DMS114 treated with DMSO at 0.1 percent for 48 hours (cell line): ENCODE measurements around the gene GMCL2.

Source experiments
- DNase-seq: peaks from one replicate; lab custom pipeline; 2025; ENCODE audit not compliant: unreplicated experiment; lab: John Stamatoyannopoulos, UW

The GMCL2 gene

DNA sequence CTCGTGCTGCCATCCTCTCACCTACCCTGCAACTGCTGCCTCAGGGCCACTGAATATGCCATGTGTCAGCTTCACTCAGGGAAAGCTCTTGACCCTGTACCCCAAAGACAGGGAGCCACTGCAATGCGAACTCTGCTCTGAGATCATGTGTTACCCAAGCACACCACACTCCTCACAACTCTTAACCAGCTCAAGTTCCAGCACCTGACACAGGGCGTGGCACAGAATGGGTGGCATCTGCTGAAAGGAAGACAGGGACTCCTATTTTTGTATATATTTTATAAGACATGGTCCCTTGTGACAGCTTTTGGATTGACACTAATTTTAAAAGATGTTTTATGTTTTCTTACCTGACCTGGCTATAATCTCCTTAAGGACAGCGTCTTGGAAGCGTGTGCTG, 34.7 kb upstream of the GMCL2 start:
- no peak for DNase-seq

DNA sequence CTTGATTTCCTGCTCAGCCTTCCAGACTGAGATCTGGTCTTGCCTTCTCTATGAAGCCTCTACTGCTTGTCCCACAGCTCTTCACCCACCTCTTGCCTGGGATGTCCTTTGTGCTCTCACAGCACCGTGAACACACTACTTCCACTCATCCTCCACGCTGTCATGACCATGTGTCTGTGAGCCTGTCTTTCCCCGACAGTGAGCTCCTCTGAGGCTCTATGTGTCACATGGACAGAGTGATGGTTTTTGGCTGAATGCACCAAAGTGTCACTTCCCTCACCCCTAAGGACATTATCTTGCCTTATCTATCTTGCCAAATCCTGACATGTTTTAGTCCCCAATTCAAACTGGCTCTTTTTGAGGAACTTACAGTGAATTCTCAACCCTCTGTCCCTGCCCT, 34.1 kb upstream of the GMCL2 start:
- no peak for DNase-seq

DNA sequence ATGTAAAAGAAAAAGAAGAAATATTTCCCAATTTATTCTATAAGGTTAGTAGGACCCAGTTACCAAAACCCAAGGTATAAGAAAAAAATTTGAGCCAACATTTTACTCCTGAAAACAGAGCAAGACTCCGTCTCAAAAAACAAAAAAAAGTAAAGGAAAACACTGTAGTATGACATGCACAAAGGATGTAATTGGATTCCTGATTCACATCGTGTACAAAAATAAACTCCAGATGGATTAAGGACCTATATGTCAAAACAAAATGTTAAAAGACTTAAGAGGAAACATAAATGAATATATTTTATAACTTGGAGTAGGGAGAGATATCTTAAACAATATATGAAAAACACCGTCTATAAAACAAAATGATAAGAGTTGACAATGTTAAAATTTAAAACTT, 31.7 kb upstream of the GMCL2 start:
- DNase-seq: no peak

DNA sequence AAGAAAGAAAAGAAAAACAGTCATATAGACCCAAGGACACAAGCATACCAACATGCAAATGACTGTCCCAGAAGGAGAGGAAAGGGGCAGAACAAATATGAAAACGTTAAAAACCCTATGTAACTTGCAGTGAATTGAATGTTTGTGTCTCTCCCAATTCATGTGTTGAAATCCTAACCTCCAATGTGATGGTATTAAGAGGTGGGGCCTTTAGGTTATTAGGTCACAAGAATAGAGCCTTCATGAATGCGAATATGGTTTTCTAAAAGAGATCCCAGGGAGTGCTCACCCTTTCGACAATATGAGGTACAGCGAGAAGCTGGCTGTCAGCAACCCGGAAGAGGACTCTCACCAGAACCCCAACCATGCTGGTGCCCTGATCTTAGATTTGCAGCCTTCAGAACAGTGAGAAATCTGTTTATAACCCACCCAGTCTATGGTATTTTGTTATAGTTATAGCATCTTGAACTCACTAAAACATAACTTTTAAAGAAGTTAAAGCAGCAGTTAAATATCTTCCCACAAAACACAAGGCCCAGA, 31.1 kb upstream of the GMCL2 start:
- DNase-seq: no peak

DNA sequence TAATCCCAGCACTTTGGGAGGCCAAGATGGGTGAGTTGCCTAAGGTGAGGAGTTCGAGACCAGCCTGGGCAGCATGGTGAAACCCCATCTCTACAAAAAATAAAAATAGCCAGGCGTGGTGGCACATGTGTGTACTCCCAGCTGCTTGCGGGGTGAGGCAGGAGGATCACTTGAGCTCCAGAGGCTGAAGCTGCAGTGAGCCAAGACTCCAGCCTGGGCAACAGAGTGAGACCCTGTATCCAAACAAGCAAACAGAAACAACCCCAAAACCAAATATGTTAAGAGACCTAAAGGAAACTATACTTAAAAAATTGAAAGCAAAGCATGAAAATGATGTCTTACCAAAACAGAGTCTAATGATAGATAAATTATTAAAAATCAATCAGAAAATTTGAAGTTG, 29.6 kb upstream of the GMCL2 start:
- no peak for DNase-seq

DNA sequence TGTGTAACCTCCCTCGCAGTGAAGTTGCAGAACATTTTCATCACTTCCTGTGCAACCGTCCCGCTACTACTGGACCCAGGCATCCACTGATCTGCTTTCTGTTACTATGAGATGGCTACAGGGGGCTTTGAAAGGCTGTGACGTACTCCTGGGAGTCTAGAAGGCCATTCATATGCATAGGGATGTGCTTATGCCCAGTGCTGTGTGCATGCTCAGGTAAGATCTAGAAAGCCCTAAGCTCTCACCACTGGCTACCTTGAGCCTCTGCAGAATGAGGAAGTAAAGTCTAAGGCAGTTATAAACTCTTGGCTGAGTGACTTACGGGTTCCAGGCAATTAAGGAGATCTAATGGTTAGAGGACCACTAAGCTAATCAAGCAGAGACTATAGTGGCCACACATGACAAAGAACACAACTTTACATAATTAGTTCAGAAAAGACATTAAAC, 28.9 kb upstream of the GMCL2 start:
- no peak for DNase-seq

DNA sequence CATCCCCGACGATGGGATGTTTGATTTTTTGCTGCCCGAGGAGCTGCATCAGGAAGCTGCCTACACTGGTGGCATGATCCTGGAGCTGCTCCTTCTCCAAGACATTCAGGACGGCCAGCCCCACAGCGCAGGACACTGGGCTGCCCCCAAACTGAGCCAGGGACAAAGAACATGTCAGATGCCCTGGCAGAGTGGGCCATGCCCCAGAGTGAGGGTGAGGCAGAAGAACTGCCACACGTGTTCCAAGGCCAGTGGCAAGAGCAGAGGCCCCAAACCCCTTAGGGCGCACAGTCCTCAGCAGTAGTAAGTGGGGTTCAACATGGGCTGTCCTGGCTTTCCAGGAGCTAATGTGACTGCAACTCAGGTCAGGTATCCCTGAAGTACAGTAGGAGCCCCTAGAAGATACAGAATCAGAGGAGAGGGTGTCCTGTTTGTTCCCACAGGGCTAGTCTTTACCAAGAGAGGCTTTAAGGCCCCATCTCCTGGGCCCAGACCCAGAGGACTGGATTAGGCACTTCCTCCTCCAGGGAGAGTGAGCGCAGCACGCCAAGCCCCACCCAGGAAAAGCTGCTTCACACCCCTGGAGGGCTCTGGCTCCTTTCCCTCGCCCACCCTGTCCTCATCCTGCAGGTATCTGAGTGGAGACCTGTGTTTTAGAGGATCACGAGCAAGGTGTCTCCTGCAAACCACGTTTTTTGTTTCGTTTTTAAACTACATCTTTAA, 28.3 kb upstream of the GMCL2 start:
- no peak for DNase-seq

DNA sequence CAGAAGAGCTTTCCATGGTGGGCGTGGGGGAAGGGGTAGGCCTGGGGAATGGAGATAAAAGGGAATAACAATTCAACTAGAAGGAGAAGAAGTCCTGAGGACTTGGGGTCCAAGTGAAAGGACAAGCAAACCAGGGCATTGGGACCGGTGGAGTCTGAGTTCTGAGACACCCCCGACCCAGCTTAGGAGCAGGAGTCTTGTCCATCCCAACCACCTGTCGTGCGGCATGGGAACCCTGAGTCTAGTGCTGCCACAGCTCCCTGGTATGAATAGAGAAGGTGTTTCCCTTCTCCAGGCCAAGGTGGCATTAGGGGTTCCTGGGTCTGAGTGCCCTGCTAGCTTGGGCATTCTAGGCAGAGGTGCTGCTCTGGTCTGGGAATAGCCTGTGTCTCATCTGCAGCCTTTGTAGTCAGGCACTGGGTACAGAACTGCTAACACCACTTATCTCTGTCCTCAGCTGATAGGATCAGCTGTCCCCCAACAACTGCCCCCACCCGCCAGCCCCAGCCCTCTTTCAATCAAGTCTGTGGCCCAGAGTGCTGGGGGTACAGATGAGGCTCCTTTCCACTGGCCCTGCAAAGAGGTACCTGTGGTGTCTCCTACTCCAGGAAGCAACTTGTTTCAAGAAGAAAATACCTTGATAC, 27.1 kb upstream of the GMCL2 start:
- DNase-seq: no peak

DNA sequence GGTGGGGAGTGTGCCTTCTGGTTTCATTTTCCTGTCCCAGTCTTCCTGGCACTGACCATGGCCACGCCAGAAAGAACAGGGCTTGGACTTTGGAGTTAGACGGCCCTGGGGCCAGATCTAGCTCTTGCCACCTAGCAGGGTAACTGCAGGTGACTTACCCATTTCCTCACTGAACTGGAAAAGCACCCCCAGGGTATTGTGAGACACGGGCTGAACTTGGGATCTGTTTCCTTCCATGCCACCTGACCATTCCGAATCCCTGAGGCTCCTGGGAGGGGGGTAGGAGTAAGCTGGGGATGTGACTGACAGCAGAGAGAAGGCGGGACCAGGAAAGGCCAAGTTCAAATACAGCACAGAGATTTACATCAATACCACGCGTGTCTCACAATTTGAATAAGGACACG, 26.6 kb upstream of the GMCL2 start:
- no peak for DNase-seq

DNA sequence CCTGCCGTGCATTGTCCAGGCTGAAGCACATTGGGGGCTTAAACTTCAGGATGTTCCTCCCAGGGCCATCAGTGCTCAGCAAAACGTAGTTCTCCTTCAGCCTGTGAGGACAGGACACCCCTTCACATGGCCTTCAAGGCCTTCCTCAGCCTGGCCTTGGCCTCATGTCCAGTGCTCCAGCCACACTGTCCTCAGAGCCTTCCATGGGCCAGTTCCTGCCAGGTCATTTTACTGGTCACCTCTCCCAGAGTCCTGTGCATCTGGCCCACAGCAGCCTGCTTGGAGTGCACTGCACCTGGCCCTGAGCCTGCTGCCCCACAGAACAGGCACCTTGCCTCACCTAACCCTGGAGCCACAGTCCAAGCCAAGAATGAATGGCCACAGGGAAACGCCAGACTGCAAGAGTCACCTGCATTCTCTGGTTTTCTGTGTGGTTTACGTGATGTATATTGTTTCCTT, 25.9 kb upstream of the GMCL2 start:
- no peak for DNase-seq

DNA sequence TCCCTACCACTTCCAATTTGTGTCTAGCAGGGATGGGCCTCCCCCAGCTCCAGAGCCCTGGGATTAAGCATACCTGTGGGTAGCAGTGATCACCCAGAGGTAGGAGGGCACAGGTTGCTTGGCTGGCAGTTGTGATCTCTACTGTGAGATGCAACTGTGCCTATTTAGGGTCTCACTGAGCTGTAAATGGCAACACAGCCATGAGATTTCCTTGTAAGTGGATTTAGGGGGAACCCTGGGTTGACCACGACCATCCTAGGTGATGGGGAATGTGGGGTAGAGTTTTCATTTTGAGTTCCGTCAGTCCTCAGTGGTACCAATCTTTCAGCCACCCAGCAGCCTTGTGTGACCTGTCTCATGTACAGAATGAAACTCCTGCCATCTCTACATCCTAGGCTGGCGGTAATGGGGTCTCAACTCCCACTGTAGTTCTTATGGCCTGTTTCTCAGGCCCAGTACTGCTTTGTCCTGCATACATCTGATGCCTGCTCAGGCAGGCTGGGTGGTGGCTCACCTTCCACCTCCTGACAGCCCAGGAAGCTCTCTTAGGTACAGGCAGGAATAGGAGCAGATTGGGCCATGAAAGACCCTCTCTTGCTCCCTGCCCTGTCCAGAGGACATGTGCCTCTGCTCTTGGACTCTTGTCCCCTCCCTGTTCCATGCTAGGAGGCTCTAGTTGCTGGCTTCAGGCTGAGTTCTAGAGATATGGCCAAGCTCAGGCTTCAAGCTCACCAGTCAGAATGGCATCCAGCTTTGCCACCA, 25.3 kb upstream of the GMCL2 start:
- DNase-seq: no peak

DNA sequence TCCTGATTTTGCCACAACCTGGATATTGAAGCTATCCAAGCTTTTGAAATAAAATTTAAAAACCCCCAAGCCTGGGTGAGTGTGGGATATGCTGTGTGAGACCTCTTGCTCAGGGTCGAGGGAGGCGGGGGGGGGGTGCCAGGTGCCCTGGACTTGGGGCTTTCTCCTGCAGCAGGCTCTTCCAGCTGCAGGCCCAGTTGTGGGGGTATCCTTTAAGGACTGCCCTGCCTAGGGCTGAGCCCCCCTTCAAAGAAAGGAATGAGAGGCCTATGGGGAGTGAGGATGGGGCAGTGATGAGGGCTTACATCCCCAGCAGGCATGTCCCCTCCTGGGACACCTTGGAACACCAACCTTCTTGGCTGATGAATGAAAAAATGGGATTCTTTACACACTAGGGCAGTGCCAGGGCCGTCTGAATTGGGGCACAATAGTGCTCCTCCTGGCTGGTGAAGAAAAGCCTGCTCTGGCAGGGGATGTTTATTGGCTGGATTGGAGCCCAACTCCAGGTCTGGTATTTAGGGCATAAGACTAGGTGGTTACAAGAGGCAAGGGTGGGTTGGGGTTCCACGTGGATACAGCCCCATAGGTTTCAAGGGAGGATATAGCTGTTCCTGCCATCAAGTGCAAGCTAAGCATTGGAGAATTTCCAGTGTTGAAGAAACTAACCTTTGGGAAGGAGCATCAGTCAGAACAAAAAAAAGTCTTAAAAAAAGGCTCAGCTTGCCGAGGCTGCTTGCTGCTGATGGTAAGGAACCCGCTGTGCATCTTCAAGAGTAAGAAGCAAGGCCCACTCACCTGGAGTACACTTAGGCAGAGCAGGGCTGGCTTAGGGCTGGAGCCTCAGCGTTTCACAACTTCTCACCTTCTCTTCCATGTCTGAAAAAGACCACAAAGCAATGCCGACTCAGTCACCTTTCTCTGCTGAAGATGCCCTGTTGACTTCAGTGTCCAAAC, 24.2 kb upstream of the GMCL2 start:
- DNase-seq: no peak

DNA sequence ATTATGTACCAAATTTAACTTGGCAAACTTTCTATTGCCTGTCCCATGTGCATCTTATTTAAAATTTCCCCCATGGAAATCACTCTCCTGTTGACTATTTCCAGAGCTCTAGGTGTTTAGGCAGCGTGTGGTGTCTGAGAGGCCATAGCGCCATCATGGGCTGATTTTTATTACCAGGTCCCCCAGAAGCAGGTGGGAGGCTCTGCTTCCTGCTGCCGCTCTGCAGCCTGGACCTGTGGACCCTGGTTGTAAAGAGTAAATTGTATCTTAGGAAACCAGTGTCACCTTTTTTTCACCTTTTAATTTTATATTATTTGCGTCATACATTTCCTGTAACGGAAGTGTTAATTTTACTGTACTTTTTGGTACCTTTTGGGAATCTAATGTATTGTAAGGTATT, 23.5 kb upstream of the GMCL2 start:
- DNase-seq: no peak

DNA sequence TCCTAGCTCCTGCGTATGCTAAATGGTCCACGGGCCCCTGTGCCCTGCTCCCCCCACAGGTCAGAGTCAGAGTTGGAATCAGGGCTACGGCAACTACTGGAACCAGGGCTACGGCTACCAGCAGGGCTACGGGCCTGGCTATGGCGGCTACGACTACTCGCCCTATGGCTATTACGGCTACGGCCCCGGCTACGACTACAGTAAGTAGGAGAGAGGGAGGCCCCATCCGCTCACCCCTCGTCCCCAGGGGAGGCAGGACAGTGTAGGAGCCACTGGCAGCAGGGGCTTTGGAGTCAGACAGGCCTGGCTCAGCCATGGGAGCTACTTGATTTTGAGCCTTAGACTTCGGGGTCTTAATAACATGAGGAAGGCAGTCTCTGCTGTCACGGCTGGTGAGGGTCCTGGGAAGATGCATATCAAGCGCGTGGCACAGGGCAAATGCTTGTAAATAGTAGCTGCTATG, 22.9 kb upstream of the GMCL2 start:
- no peak for DNase-seq

DNA sequence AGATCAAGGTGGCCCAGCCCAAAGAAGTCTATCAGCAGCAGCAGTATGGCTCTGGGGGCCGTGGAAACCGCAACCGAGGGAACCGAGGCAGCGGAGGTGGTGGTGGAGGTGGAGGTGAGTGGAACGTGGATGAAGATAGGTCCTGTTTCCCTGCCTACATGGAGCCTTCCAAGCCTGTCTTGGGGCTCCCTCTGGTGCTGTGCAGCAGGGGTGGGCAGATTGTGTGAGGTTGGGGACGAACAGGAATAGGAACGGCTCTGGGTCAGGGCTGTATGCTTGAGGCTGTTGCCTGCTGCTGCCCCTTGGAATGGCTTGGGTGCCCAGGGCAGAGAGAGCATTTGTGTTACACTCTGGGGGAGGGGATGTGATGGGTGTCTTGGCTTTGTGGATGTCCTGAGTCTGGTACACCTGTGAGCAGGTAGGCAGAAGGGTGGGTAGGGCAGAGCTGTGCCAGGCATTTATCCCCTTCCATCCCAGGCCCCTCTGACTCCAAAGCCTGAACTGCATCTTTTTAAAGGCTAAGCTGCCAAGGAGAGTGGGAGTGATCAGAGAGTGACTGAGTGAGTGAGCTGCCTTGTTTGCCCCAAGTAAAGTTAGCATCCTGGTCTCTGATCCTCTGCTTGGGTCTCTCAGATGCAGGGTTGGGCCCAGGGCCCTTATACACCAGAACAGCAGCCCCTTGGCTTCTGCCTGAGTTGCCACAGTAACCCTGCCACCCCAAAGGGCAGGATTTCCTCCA, 22.3 kb upstream of the GMCL2 start:
- no peak for DNase-seq

DNA sequence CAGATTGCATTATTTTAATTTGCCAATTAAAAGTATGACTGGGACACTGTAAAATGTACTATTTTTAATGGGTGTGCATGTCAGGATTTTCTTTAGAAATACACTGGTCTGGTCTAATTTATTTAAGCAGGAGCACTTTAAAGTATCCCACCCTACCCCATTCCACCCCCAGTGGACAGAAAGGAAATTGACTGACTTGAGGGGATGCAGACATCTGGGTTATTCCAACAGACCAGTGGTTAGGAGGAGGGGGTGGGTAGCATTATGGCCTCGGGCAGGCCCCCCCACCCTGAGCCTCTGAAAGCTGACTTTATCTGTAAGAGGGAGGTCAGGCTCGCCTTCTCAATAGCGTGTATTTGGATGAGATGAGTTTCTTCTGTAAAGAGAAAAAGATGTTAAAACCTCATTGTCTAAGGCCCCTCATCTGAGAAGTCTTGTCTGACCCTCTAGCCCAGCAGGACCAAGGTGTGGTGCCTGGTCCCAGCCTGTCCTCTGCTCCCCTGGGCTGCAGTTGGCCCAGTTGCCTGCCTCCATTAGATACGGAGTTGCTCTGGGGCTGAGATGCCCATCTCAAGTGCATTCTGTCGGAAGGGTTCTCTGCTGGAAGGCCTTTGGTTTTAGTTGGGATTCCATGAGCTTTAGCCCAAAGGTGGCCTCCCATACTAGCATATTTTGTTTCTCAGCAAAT, 21.5 kb upstream of the GMCL2 start:
- DNase-seq: peak; percentile 42

DNA sequence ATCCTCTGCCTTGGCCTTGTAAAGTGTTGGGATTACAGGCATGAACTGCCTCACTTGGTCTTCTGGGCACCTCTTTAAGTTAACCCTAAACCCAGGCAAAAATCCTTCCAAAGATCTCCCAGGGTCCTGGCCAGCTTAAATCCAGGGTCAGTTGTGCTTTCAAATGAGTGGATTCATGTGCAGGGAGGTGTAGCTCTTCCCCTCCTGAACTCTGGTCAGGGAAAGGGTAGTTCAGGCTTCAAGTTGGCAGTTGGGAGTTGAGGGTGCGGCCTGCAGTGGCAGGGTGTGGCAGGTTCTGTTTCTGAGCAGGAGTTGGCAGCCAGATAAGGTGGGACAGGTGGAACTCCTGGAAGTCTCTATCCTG, 20.7 kb upstream of the GMCL2 start:
- no peak for DNase-seq

DNA sequence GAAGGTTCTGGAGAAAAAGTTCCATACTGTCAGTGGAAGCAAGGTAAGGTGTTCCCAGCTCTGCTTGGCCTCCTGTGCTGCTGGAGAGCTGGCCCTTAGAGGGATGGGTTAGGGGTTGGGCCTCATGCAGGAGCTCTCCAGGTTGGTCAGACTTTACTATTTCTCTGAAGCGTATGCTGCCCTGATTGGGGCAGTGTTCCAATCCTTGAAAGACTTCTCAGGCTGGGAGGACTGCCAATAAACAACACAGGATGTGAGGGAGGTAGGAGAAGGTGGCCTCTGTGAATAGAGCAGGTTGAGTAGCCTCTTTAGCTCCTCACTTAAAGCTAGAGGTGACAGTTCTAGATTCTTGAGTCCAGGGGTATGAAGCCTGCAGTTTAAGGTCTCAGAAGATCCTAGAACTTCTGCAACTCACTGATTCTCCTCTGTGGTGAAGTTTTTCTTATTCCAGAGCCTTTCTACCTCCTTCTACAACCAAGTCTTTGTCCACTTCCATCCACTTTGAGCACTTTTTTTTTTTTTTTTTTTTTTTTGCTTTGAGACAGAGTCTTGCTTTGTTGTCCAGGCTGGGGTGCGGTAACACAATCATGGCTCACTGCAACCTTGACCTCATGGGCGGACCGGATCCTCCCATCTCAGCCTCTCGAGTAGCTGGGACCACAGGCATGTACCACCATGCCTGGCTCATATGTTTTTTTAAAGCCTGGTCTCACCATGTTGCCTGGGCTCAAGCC, 20.2 kb upstream of the GMCL2 start:
- no peak for DNase-seq
